Measurements from ENCODE around the gene VPS54. TPM values are rescaled to one million over a fixed set of nuclear protein-coding genes. Genes with fewer than 3 reads are reported as not detected.

The VPS54 gene
- total and polyA plus RNA-seq, 9 of the 15 experiments (the other 6 are each of a cell fraction or from before 2014, with no cell fraction given): 4.9 to 23.2 (median 13.2) TPM

DNA sequence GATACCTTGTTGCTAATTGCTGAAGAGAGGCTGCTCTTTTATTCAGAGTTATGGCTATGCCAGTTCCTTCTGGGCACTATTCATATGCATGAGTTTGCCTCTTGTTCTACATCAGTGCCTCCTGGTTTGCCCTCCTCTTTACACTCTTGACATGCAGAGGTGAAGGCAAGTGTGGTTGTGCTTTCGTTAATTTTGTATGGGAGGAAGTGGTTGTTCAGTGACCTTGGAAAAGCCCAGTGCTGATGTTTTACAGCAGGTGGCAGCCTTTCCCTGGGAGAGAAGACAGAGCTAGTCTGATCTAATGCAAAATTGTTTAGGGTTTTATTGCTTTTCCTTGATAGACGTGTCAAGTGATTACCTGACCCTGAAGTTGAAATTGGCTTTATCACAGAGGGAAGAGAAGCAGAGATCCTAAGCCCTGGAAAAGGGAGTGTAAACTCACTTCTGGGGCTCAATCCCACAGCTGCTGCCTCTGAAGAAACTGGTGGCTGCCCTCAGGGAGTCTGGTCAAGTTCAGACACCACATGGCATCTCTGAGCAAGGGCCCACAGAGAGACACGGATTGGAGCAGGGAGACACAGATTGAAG lies 30.5 kb upstream of the VPS54 start (continued):
- TF ChIP-seq JUN (IDR thresholded peaks at IDR 0.05; ENCODE audit: borderline replicate concordance, low read depth, low read length): 0 out of 2 replicates have a peak, but pooled peaks have one; percentile 3
- TF ChIP-seq JUN (CRISPR knock-in tag; IDR thresholded peaks at IDR 0.05; ENCODE audit: borderline replicate concordance): no peak
- peak; percentile 78 for TF ChIP-seq CC2D1A (IDR thresholded peaks at IDR 0.05)
- peak; percentile 15 for TF ChIP-seq TBP (optimal IDR thresholded peaks at IDR 0.05; ENCODE audit: low read depth, low read length)
- no peak for TF ChIP-seq JUND (IDR thresholded peaks at IDR 0.05; ENCODE audit: borderline replicate concordance, low read depth, low read length)
- peak; percentile 49; the same call in 2 of the 3 replicates for TF ChIP-seq JUND (tag; IDR thresholded peaks at IDR 0.05; ENCODE audit: borderline replicate concordance, low read depth, low read length)
- TF ChIP-seq SMARCA5 (IDR thresholded peaks at IDR 0.05): no peak
- TF ChIP-seq, protein P1, sequence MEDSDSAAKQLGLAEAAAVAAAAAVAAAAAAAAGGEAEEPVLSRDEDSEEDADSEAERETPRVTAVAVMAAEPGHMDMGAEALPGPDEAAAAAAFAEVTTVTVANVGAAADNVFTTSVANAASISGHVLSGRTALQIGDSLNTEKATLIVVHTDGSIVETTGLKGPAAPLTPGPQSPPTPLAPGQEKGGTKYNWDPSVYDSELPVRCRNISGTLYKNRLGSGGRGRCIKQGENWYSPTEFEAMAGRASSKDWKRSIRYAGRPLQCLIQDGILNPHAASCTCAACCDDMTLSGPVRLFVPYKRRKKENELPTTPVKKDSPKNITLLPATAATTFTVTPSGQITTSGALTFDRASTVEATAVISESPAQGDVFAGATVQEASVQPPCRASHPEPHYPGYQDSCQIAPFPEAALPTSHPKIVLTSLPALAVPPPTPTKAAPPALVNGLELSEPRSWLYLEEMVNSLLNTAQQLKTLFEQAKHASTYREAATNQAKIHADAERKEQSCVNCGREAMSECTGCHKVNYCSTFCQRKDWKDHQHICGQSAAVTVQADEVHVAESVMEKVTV (CRISPR knock-in tag; IDR thresholded peaks at IDR 0.05): peak; percentile 96

DNA sequence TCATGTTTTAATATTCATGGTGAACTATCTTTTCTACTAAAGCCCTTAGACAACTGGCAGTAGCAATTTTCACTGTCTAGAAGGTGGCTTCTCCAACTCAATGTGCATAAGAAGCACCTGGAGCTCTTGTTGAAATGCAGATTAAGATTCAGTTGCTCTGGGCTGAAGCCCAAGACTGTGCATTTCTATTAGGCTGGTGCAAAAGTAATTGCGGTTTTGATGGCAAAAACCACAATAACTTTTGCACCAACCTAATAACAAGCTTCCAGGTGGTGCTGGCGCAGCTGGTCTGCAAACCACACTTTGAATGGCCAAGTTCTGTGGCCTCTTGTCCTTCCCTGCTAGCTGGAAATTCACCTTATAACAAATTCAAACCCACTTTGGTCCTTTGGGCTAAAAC lies 26.7 kb upstream of the VPS54 start:
- CTCF ChIA-PET (ENCODE audit: low intra/inter-chr PET ratio): no interaction called here
- Histone ChIP-seq H3K4me1 (replicated peaks in 1 of 2; ENCODE audit: control insufficient read depth in 2 of 2, insufficient read depth in 2 of 2, low read length in 2 of 2) (no peaks in the 10 kb centered on the region), H3K36me3 (ENCODE audit: control insufficient read depth, insufficient read depth, low read length) (no peaks in the 10 kb centered on the region), H3K9ac (ENCODE audit: insufficient read depth in 1 of 2, low read depth in 2 of 2, low read length in 2 of 2) (no peak overlapping the region), H3K79me2 (ENCODE audit: control insufficient read depth, insufficient read depth, low read length) (no peaks in the 10 kb centered on the region), H3K4me3 (no peak overlapping the region), H3K9me1 (ENCODE audit: control insufficient read depth, insufficient read depth, low read length) (no peaks in the 10 kb centered on the region), H3K9me3 (replicated peaks; ENCODE audit: control insufficient read depth, insufficient read depth, low read depth, low read length) (no peaks in the 10 kb centered on the region), H3K27me3 (ENCODE audit: control insufficient read depth in 2 of 2, insufficient read depth in 2 of 2, low read length in 2 of 2) (no peaks in the 10 kb centered on the region), H2AFZ (ENCODE audit: low read depth, low read length) (no peak overlapping the region), H3K27ac (ENCODE audit: extremely low read depth, low read depth, low read length) (no peak overlapping the region), H4K20me1 (replicated peaks; ENCODE audit: control insufficient read depth, insufficient read depth, low read length) (no peaks in the 10 kb centered on the region), H3K4me2 (ENCODE audit: insufficient read depth, low read length) (no peak overlapping the region)
- DNase-seq (ENCODE audit: extremely low read depth in 1 of 4, low spot score in 3 of 4) (no peak), FAIRE-seq (no peak), ATAC-seq (no peak)
- intact Hi-C loops (cut with micrococcal nuclease) (loop anchor here (5.0 to 10.0 kb wide), 2 partner anchors 266 to 539 kb away; no protein-coding TSS in a partner anchor), in situ Hi-C loops (cut with MboI) (no loop called here)
- no peak for TF ChIP-seq ZNF444 (CRISPR knock-in tag; IDR thresholded peaks at IDR 0.05)
- TF ChIP-seq, protein P2, sequence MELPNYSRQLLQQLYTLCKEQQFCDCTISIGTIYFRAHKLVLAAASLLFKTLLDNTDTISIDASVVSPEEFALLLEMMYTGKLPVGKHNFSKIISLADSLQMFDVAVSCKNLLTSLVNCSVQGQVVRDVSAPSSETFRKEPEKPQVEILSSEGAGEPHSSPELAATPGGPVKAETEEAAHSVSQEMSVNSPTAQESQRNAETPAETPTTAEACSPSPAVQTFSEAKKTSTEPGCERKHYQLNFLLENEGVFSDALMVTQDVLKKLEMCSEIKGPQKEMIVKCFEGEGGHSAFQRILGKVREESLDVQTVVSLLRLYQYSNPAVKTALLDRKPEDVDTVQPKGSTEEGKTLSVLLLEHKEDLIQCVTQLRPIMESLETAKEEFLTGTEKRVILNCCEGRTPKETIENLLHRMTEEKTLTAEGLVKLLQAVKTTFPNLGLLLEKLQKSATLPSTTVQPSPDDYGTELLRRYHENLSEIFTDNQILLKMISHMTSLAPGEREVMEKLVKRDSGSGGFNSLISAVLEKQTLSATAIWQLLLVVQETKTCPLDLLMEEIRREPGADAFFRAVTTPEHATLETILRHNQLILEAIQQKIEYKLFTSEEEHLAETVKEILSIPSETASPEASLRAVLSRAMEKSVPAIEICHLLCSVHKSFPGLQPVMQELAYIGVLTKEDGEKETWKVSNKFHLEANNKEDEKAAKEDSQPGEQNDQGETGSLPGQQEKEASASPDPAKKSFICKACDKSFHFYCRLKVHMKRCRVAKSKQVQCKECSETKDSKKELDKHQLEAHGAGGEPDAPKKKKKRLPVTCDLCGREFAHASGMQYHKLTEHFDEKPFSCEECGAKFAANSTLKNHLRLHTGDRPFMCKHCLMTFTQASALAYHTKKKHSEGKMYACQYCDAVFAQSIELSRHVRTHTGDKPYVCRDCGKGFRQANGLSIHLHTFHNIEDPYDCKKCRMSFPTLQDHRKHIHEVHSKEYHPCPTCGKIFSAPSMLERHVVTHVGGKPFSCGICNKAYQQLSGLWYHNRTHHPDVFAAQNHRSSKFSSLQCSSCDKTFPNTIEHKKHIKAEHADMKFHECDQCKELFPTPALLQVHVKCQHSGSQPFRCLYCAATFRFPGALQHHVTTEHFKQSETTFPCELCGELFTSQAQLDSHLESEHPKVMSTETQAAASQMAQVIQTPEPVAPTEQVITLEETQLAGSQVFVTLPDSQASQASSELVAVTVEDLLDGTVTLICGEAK (IDR thresholded peaks at IDR 0.05): peak; percentile 66
- TF ChIP-seq, protein P2 (CRISPR knock-in tag; IDR thresholded peaks at IDR 0.05): no peak
- POLR2A ChIA-PET: interaction anchor here (1.0 kb wide), 1 partner anchor 17 kb away, joined by 3 read pairs; no protein-coding TSS in a partner anchor
- no TSS peak for BruUV-seq (replicated peaks)
- WGBS (ENCODE audit: insufficient coverage, low coverage, missing lambda C conversion rate): 8% methylated on average over 2 of the region's 2 CpGs

Measured in K562 (cell line).